Measurements from ENCODE around the gene DCBLD1.

Gene DCBLD1

GRCh38 chr6:117538615-117539014 lies 56.1 kb downstream of the DCBLD1 start:
- Histone ChIP-seq H3F3A (ENCODE audit: control insufficient read depth, insufficient read depth) (no peaks in the 10 kb centered on the region), H3K36me3 (ENCODE audit: control insufficient read depth, low read length) (no peaks in the 10 kb centered on the region), H3K79me2 (ENCODE audit: control insufficient read depth, low read length) (no peaks in the 10 kb centered on the region), H3K9me3 (ENCODE audit: control insufficient read depth, insufficient read depth, low read length) (no peaks in the 10 kb centered on the region), H3K4me2 (ENCODE audit: low read length) (no peak overlapping the region), H4K20me1 (ENCODE audit: control insufficient read depth, insufficient read depth, low read depth, low read length) (no peaks in the 10 kb centered on the region), H3K9me2 (replicated peaks; ENCODE audit: control insufficient read depth, low read length) (no peaks in the 10 kb centered on the region), H3K4me1 (ENCODE audit: control insufficient read depth, low read length) (no peaks in the 10 kb centered on the region), H3K27ac (ENCODE audit: low read depth, low read length) (no peak overlapping the region), H3K27me3 (ENCODE audit: control insufficient read depth, low read length) (no peaks in the 10 kb centered on the region; the same call in none of the 2 replicates), H3K4me3 (ENCODE audit: low read length) (no peak overlapping the region)
- TF ChIP-seq CTCF (IDR thresholded peaks at IDR 0.05; ENCODE audit: low read depth, low read length, poor library complexity, severe bottlenecking), result no peak
- no peak for TF ChIP-seq EZH2phosphoT487 (IDR thresholded peaks at IDR 0.05; ENCODE audit: borderline replicate concordance, low read length)

GRCh38 chr6:117540670-117541069 lies 58.2 kb downstream of the DCBLD1 start:
- no peak overlapping the region for H3K4me2 ChIP-seq (ENCODE audit: low read length)
- no peaks in the 10 kb centered on the region for H3K79me2 ChIP-seq (ENCODE audit: control insufficient read depth, low read length)
- no peaks in the 10 kb centered on the region for H3K9me2 ChIP-seq (replicated peaks; ENCODE audit: control insufficient read depth, low read length)
- H3K9me3 ChIP-seq (ENCODE audit: control insufficient read depth, insufficient read depth, low read length), result no peaks in the 10 kb centered on the region
- H3K27ac ChIP-seq (ENCODE audit: low read depth, low read length), result no peak overlapping the region
- H3K36me3 ChIP-seq (ENCODE audit: control insufficient read depth, low read length), result no peaks in the 10 kb centered on the region
- no peaks in the 10 kb centered on the region for H4K20me1 ChIP-seq (ENCODE audit: control insufficient read depth, insufficient read depth, low read depth, low read length)
- no peaks in the 10 kb centered on the region for H3F3A ChIP-seq (ENCODE audit: control insufficient read depth, insufficient read depth)
- H3K27me3 ChIP-seq (ENCODE audit: control insufficient read depth, low read length), result no peaks in the 10 kb centered on the region; the same call in 1 of the 2 replicates
- no peak overlapping the region for H3K4me3 ChIP-seq (ENCODE audit: low read length)
- TF ChIP-seq CTCF (IDR thresholded peaks at IDR 0.05; ENCODE audit: low read depth, low read length, poor library complexity, severe bottlenecking) (no peak), EZH2phosphoT487 (IDR thresholded peaks at IDR 0.05; ENCODE audit: borderline replicate concordance, low read length) (no peak)
- no peaks in the 10 kb centered on the region for H3K4me1 ChIP-seq (ENCODE audit: control insufficient read depth, low read length)

GRCh38 chr6:117542493-117542892 lies 60.0 kb downstream of the DCBLD1 start:
- H3K4me3 ChIP-seq (ENCODE audit: low read length), result no peak overlapping the region
- no peak overlapping the region for H3K4me2 ChIP-seq (ENCODE audit: low read length)
- no peaks in the 10 kb centered on the region for H3K9me2 ChIP-seq (replicated peaks; ENCODE audit: control insufficient read depth, low read length)
- H3K4me1 ChIP-seq (ENCODE audit: control insufficient read depth, low read length), result no peaks in the 10 kb centered on the region
- TF ChIP-seq CTCF (IDR thresholded peaks at IDR 0.05; ENCODE audit: low read depth, low read length, poor library complexity, severe bottlenecking), result no peak
- no peak for TF ChIP-seq EZH2phosphoT487 (IDR thresholded peaks at IDR 0.05; ENCODE audit: borderline replicate concordance, low read length)
- H3K27me3 ChIP-seq (ENCODE audit: control insufficient read depth, low read length), result peaks cover 4% of the 10 kb centered on the region; the same call in 1 of the 2 replicates
- no peaks in the 10 kb centered on the region for H4K20me1 ChIP-seq (ENCODE audit: control insufficient read depth, insufficient read depth, low read depth, low read length)
- H3K27ac ChIP-seq (ENCODE audit: low read depth, low read length), result no peak overlapping the region
- H3K9me3 ChIP-seq (ENCODE audit: control insufficient read depth, insufficient read depth, low read length), result no peaks in the 10 kb centered on the region
- H3K36me3 ChIP-seq (ENCODE audit: control insufficient read depth, low read length), result no peaks in the 10 kb centered on the region
- no peaks in the 10 kb centered on the region for H3K79me2 ChIP-seq (ENCODE audit: control insufficient read depth, low read length)
- H3F3A ChIP-seq (ENCODE audit: control insufficient read depth, insufficient read depth), result no peaks in the 10 kb centered on the region
